K562 (cell line): Measurements from ENCODE around the gene DYNLT2. TPM values are rescaled to one million over a fixed set of nuclear protein-coding genes. Genes with fewer than 3 reads are reported as not detected.
A peak's percentile ranks its signal among the peaks of the same experiment; 100 is the strongest.

Source experiments
- KAT7 ChIP-seq: sonication (generic); formaldehyde crosslinking; IDR thresholded peaks from 2 replicates; pipeline ENCODE4 v1.8.0; 2022; ENCODE audit warnings: missing genetic modification reagents, mild to moderate bottlenecking, borderline replicate concordance
- MTA3 ChIP-seq: fragments of 450-650 bp; formaldehyde crosslinking; IDR thresholded peaks from 2 replicates; pipeline ENCODE4 v1.6.1; 2017; ENCODE audit warnings: mild to moderate bottlenecking, borderline replicate concordance
- ZNF263 ChIP-seq: sonication (generic); formaldehyde crosslinking; IDR thresholded peaks from 2 replicates; pipeline ENCODE4 v1.8.0; 2022; ENCODE audit warnings: mild to moderate bottlenecking, missing genetic modification reagents, borderline replicate concordance
- polyA plus RNA-seq, 8 experiments: library from polyadenylated mRNA; depleted of rRNA in 4 of 8; stranded (reverse) in 5 of 8; unstranded in 3 of 8; fragments of >200 nt; fragmentation: Nextera tagmentation in 2 of 8; fragmentation: Illumina TruSeq in 1 of 8; extraction: Ambion mirVana in 2 of 8; extraction: Trizol in 1 of 8; gene quantifications; 2 replicates each; pipeline versions ENCODE4 v1.2.1 to v1.2.3, GENCODE V29; 2011 to 2014; ENCODE audit warnings: inconsistent platforms in 1 of 8, missing spikeins in 1 of 8
- total RNA-seq, 7 experiments: library from RNA; depleted of rRNA in 6 of 7; stranded (reverse); fragments of >200 nt in 6 of 7; fragmentation: Illumina TruSeq in 2 of 7; extraction: Trizol in 2 of 7; gene quantifications; 2 replicates each; pipeline versions ENCODE4 v1.2.1 to v1.2.3, GENCODE V29; 2011 to 2021; ENCODE audit warnings: low replicate concordance in 1 of 7
- TF ChIP-seq, protein P1 (sequence below): fragments of 450-650 bp; IDR thresholded peaks from 2 replicates; pipeline ENCODE4 v1.6.1; 2016; ENCODE audit warnings: mild to moderate bottlenecking, moderate library complexity
- TF ChIP-seq, protein P2 (sequence below): sonication (generic); formaldehyde crosslinking; IDR thresholded peaks from 2 replicates; pipeline ENCODE4 v1.8.0; 2022; ENCODE audit warnings: mild to moderate bottlenecking, missing genetic modification reagents, borderline replicate concordance
- TF ChIP-seq, protein P3 (sequence below): conservative IDR thresholded peaks from 2 replicates; pipeline ENCODE4 v1.6.1; 2011; ENCODE audit warnings: low read depth, mild to moderate bottlenecking, low read length; ENCODE audit not compliant: control insufficient read depth
- TF ChIP-seq, protein P4 (sequence below): sonication (generic); formaldehyde crosslinking; IDR thresholded peaks from 2 replicates; pipeline ENCODE4 v1.8.1; 2023; ENCODE audit warnings: mild to moderate bottlenecking, missing genetic modification reagents, moderate library complexity

DYNLT2 gene
- total and polyA plus RNA-seq, 9 of the 15 experiments (the other 6 are each of a cell fraction or from before 2014, with no cell fraction given): 2.0 to 12.8 (median 6.3) TPM

DNA sequence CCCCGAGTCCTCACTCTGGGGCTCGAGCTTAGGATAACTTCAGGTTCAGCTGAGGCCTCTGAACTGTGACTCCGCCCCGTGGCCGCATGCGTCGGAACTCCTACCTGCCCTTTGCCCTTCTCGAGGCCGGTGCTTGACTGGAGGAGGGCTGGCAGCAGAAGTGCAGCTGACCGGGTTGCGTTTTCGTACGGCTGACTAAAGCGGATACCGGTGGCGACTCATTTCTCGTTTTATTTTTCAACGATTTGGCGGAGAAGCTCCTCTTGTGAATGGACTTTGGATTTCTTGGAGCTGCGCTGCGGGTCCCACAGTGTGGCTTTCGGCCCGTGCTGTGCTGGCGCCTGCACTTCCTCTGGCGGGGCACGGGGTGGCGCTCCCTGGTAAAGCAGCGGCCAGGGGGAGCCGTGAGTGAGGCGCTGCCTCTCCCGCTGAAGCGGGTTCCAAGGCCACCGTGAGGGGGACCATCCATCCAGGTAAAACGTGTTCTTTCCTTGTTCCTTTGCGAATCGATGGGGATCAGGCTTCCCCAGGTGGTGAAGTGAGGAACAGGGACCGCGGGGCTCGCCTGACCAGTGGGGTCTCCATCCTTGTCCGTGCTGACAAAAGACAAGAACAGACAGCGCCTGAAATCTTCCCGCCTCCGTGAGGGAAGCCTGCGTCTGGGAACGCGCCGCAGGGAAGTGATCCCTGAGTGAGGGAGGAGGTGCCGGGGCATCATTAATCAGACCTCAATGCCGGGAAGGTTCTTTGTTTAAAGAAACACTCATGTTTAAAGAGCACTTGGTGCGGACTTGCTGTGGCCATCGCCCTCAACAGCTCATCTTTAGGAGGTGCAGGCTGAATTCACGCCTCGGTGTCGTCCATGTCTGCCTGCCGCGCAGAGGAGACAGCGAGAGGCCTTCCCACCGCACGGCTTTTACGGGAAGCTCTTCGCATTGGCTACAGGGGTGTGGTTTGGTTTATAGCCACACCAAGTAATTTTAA is 38.9 kb upstream of the DYNLT2 start (continued):
- TF ChIP-seq, protein P1, sequence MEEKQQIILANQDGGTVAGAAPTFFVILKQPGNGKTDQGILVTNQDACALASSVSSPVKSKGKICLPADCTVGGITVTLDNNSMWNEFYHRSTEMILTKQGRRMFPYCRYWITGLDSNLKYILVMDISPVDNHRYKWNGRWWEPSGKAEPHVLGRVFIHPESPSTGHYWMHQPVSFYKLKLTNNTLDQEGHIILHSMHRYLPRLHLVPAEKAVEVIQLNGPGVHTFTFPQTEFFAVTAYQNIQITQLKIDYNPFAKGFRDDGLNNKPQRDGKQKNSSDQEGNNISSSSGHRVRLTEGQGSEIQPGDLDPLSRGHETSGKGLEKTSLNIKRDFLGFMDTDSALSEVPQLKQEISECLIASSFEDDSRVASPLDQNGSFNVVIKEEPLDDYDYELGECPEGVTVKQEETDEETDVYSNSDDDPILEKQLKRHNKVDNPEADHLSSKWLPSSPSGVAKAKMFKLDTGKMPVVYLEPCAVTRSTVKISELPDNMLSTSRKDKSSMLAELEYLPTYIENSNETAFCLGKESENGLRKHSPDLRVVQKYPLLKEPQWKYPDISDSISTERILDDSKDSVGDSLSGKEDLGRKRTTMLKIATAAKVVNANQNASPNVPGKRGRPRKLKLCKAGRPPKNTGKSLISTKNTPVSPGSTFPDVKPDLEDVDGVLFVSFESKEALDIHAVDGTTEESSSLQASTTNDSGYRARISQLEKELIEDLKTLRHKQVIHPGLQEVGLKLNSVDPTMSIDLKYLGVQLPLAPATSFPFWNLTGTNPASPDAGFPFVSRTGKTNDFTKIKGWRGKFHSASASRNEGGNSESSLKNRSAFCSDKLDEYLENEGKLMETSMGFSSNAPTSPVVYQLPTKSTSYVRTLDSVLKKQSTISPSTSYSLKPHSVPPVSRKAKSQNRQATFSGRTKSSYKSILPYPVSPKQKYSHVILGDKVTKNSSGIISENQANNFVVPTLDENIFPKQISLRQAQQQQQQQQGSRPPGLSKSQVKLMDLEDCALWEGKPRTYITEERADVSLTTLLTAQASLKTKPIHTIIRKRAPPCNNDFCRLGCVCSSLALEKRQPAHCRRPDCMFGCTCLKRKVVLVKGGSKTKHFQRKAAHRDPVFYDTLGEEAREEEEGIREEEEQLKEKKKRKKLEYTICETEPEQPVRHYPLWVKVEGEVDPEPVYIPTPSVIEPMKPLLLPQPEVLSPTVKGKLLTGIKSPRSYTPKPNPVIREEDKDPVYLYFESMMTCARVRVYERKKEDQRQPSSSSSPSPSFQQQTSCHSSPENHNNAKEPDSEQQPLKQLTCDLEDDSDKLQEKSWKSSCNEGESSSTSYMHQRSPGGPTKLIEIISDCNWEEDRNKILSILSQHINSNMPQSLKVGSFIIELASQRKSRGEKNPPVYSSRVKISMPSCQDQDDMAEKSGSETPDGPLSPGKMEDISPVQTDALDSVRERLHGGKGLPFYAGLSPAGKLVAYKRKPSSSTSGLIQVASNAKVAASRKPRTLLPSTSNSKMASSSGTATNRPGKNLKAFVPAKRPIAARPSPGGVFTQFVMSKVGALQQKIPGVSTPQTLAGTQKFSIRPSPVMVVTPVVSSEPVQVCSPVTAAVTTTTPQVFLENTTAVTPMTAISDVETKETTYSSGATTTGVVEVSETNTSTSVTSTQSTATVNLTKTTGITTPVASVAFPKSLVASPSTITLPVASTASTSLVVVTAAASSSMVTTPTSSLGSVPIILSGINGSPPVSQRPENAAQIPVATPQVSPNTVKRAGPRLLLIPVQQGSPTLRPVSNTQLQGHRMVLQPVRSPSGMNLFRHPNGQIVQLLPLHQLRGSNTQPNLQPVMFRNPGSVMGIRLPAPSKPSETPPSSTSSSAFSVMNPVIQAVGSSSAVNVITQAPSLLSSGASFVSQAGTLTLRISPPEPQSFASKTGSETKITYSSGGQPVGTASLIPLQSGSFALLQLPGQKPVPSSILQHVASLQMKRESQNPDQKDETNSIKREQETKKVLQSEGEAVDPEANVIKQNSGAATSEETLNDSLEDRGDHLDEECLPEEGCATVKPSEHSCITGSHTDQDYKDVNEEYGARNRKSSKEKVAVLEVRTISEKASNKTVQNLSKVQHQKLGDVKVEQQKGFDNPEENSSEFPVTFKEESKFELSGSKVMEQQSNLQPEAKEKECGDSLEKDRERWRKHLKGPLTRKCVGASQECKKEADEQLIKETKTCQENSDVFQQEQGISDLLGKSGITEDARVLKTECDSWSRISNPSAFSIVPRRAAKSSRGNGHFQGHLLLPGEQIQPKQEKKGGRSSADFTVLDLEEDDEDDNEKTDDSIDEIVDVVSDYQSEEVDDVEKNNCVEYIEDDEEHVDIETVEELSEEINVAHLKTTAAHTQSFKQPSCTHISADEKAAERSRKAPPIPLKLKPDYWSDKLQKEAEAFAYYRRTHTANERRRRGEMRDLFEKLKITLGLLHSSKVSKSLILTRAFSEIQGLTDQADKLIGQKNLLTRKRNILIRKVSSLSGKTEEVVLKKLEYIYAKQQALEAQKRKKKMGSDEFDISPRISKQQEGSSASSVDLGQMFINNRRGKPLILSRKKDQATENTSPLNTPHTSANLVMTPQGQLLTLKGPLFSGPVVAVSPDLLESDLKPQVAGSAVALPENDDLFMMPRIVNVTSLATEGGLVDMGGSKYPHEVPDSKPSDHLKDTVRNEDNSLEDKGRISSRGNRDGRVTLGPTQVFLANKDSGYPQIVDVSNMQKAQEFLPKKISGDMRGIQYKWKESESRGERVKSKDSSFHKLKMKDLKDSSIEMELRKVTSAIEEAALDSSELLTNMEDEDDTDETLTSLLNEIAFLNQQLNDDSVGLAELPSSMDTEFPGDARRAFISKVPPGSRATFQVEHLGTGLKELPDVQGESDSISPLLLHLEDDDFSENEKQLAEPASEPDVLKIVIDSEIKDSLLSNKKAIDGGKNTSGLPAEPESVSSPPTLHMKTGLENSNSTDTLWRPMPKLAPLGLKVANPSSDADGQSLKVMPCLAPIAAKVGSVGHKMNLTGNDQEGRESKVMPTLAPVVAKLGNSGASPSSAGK: peak; percentile 46
- TF ChIP-seq MTA3: peak; percentile 37; the same call in 1 of the 2 replicates
- TF ChIP-seq, protein P2, sequence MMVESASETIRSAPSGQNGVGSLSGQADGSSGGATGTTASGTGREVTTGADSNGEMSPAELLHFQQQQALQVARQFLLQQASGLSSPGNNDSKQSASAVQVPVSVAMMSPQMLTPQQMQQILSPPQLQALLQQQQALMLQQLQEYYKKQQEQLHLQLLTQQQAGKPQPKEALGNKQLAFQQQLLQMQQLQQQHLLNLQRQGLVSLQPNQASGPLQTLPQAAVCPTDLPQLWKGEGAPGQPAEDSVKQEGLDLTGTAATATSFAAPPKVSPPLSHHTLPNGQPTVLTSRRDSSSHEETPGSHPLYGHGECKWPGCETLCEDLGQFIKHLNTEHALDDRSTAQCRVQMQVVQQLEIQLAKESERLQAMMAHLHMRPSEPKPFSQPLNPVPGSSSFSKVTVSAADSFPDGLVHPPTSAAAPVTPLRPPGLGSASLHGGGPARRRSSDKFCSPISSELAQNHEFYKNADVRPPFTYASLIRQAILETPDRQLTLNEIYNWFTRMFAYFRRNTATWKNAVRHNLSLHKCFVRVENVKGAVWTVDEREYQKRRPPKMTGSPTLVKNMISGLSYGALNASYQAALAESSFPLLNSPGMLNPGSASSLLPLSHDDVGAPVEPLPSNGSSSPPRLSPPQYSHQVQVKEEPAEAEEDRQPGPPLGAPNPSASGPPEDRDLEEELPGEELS (CRISPR knock-in tag): peak; percentile 81
- TF ChIP-seq KAT7 (CRISPR knock-in tag): no peak
- no peak for TF ChIP-seq ZNF263
- TF ChIP-seq, protein P3, sequence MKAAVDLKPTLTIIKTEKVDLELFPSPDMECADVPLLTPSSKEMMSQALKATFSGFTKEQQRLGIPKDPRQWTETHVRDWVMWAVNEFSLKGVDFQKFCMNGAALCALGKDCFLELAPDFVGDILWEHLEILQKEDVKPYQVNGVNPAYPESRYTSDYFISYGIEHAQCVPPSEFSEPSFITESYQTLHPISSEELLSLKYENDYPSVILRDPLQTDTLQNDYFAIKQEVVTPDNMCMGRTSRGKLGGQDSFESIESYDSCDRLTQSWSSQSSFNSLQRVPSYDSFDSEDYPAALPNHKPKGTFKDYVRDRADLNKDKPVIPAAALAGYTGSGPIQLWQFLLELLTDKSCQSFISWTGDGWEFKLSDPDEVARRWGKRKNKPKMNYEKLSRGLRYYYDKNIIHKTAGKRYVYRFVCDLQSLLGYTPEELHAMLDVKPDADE: 0 out of 2 replicates have a peak, but pooled peaks have one; percentile 31
- TF ChIP-seq, protein P4, sequence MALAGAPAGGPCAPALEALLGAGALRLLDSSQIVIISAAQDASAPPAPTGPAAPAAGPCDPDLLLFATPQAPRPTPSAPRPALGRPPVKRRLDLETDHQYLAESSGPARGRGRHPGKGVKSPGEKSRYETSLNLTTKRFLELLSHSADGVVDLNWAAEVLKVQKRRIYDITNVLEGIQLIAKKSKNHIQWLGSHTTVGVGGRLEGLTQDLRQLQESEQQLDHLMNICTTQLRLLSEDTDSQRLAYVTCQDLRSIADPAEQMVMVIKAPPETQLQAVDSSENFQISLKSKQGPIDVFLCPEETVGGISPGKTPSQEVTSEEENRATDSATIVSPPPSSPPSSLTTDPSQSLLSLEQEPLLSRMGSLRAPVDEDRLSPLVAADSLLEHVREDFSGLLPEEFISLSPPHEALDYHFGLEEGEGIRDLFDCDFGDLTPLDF (CRISPR knock-in tag): peak; percentile 72
